ENCODE results near the gene OTOG.

OTOG gene

GRCh38 chr11:17513853-17514252 lies 33.2 kb upstream of the OTOG start:
- TF ChIP-seq CTCF (IDR thresholded peaks at IDR 0.05; ENCODE audit: insufficient read depth, low read length, poor library complexity, severe bottlenecking): no peak
- no peaks in the 10 kb centered on the region for H3K36me3 ChIP-seq (ENCODE audit: control insufficient read depth, insufficient read depth, low read length)
- H3K27me3 ChIP-seq (replicated peaks; ENCODE audit: control insufficient read depth, insufficient read depth, low read length): peaks cover 2% of the 10 kb centered on the region; the same call in 1 of the 2 replicates
- DNase-seq (ENCODE audit: extremely low read depth, insufficient read length): no peak
- H3K4me3 ChIP-seq (replicated peaks; ENCODE audit: low read depth, low read length): no peak overlapping the region

GRCh38 chr11:17514476-17514875 lies 32.6 kb upstream of the OTOG start:
- TF ChIP-seq CTCF (IDR thresholded peaks at IDR 0.05; ENCODE audit: insufficient read depth, low read length, poor library complexity, severe bottlenecking): no peak
- no peaks in the 10 kb centered on the region for H3K36me3 ChIP-seq (ENCODE audit: control insufficient read depth, insufficient read depth, low read length)
- no peak for DNase-seq (ENCODE audit: extremely low read depth, insufficient read length)
- H3K27me3 ChIP-seq (replicated peaks; ENCODE audit: control insufficient read depth, insufficient read depth, low read length): peaks cover 2% of the 10 kb centered on the region; the same call in 1 of the 2 replicates
- H3K4me3 ChIP-seq (replicated peaks; ENCODE audit: low read depth, low read length): no peak overlapping the region

GRCh38 chr11:17515443-17516176 lies 31.4 kb upstream of the OTOG start:
- TF ChIP-seq CTCF (IDR thresholded peaks at IDR 0.05; ENCODE audit: insufficient read depth, low read length, poor library complexity, severe bottlenecking): no peak
- Histone ChIP-seq H3K36me3 (ENCODE audit: control insufficient read depth, insufficient read depth, low read length) (no peaks in the 10 kb centered on the region), H3K27me3 (replicated peaks; ENCODE audit: control insufficient read depth, insufficient read depth, low read length) (peaks cover 2% of the 10 kb centered on the region; the same call in 1 of the 2 replicates), H3K4me3 (replicated peaks; ENCODE audit: low read depth, low read length) (no peak overlapping the region)
- no peak for DNase-seq (ENCODE audit: extremely low read depth, insufficient read length)

GRCh38 chr11:17516551-17517150 lies 30.4 kb upstream of the OTOG start:
- TF ChIP-seq CTCF (IDR thresholded peaks at IDR 0.05; ENCODE audit: insufficient read depth, low read length, poor library complexity, severe bottlenecking): no peak
- peaks cover 2% of the 10 kb centered on the region; the same call in 1 of the 2 replicates for H3K27me3 ChIP-seq (replicated peaks; ENCODE audit: control insufficient read depth, insufficient read depth, low read length)
- H3K4me3 ChIP-seq (replicated peaks; ENCODE audit: low read depth, low read length): no peak overlapping the region
- DNase-seq (ENCODE audit: extremely low read depth, insufficient read length): no peak
- no peaks in the 10 kb centered on the region for H3K36me3 ChIP-seq (ENCODE audit: control insufficient read depth, insufficient read depth, low read length)

- peaks cover 2% of the 10 kb centered on the region; the same call in 1 of the 2 replicates for H3K27me3 ChIP-seq (replicated peaks; ENCODE audit: control insufficient read depth, insufficient read depth, low read length)
- H3K36me3 ChIP-seq (ENCODE audit: control insufficient read depth, insufficient read depth, low read length): no peaks in the 10 kb centered on the region
- TF ChIP-seq CTCF (IDR thresholded peaks at IDR 0.05; ENCODE audit: insufficient read depth, low read length, poor library complexity, severe bottlenecking): no peak
- H3K4me3 ChIP-seq (replicated peaks; ENCODE audit: low read depth, low read length): no peak overlapping the region
- DNase-seq (ENCODE audit: extremely low read depth, insufficient read length): no peak
These were observed 29.9 kb upstream of the OTOG start for GRCh38 chr11:17517186-17517585.
